IPS-NIHi11 (cell line): Measurements from ENCODE around the gene PIAS1.
"Not testable (repeated sequence)": the region's sequence is repeated elsewhere in the genome, so short reads cannot be mapped to it uniquely, and the experiment has no call there.

Source experiments
- DNase-seq: peaks from one replicate; pipeline ENCODE4 v3.0.0; 2012; ENCODE audit warnings: mixed read lengths, low spot score

Gene PIAS1

GRCh38 chr15:68234520-68234919 is 180.4 kb downstream of the PIAS1 start:
- not testable (repeated sequence) for DNase-seq

GRCh38 chr15:68235022-68235421 is 180.9 kb downstream of the PIAS1 start:
- DNase-seq, result no peak

DNA sequence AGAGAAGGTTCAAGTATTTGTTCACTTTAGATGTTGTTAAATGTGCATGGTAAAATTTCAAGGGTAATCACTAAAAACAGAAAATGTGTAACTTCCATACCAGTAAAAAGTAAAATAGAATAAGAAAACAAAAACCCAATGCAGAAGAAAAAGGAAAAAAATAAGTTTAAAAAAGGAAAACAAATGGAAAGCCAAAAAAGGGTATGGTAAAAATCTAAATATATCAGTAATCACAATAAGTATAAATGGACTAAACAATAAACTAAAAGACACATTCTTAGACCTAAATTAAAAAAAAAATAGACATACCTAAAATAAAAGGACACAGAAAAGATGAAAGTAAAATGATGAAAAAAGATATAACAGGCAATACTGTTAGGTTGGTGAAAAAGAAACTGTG is 184.9 kb downstream of the PIAS1 start:
- no peak for DNase-seq

GRCh38 chr15:68241088-68241935 is 187.2 kb downstream of the PIAS1 start:
- no peak for DNase-seq
